ENCODE results near the gene PLCL2. TPM values are rescaled to one million over a fixed set of nuclear protein-coding genes. Genes with fewer than 3 reads are reported as not detected.

The PLCL2 gene
- total RNA-seq, 1 donor from 2014 or later, result 1.6 TPM

GRCh38 chr3:16869261-16870005 lies 15.3 kb upstream of the PLCL2 start:
- Histone ChIP-seq H3K4me3 (ENCODE audit: low read depth, low read length) (no peak overlapping the region), H3K27me3 (ENCODE audit: control insufficient read depth, insufficient read depth, low read length) (peaks cover 4% of the 10 kb centered on the region), H3K36me3 (ENCODE audit: control insufficient read depth, insufficient read depth, low read length) (no peaks in the 10 kb centered on the region)
- no peak for TF ChIP-seq CTCF (IDR thresholded peaks at IDR 0.05; ENCODE audit: insufficient read depth, low read length, severe bottlenecking)
- FAIRE-seq (no peak), DNase-seq (ENCODE audit: low read depth) (no peak)

- Histone ChIP-seq H3K27me3 (ENCODE audit: control insufficient read depth, insufficient read depth, low read length) (no peaks in the 10 kb centered on the region), H3K4me3 (ENCODE audit: low read depth, low read length) (no peak overlapping the region), H3K36me3 (ENCODE audit: control insufficient read depth, insufficient read depth, low read length) (no peaks in the 10 kb centered on the region)
- DNase-seq (ENCODE audit: low read depth) (peak; percentile 41), FAIRE-seq (no peak)
- no peak for TF ChIP-seq CTCF (IDR thresholded peaks at IDR 0.05; ENCODE audit: insufficient read depth, low read length, severe bottlenecking)
Observed at GRCh38 chr3:16871915-16872842, 12.6 kb upstream of the PLCL2 start.

- DNase-seq (ENCODE audit: low read depth) (no peak), FAIRE-seq (no peak)
- Histone ChIP-seq H3K4me3 (ENCODE audit: low read depth, low read length) (no peak overlapping the region), H3K27me3 (ENCODE audit: control insufficient read depth, insufficient read depth, low read length) (no peaks in the 10 kb centered on the region), H3K36me3 (ENCODE audit: control insufficient read depth, insufficient read depth, low read length) (no peaks in the 10 kb centered on the region)
- no peak for TF ChIP-seq CTCF (IDR thresholded peaks at IDR 0.05; ENCODE audit: insufficient read depth, low read length, severe bottlenecking)
Observed at GRCh38 chr3:16873872-16874271, 10.9 kb upstream of the PLCL2 start.

- no peak for TF ChIP-seq CTCF (IDR thresholded peaks at IDR 0.05; ENCODE audit: insufficient read depth, low read length, severe bottlenecking)
- Histone ChIP-seq H3K27me3 (ENCODE audit: control insufficient read depth, insufficient read depth, low read length) (no peaks in the 10 kb centered on the region), H3K36me3 (ENCODE audit: control insufficient read depth, insufficient read depth, low read length) (no peaks in the 10 kb centered on the region), H3K4me3 (ENCODE audit: low read depth, low read length) (no peak overlapping the region)
- no peak for FAIRE-seq
- no peak for DNase-seq (ENCODE audit: low read depth)
Observed at GRCh38 chr3:16875876-16876550, 8.7 kb upstream of the PLCL2 start.

GRCh38 chr3:16877505-16877904 lies 7.2 kb upstream of the PLCL2 start:
- H3K36me3 ChIP-seq (ENCODE audit: control insufficient read depth, insufficient read depth, low read length), result no peaks in the 10 kb centered on the region
- no peaks in the 10 kb centered on the region for H3K27me3 ChIP-seq (ENCODE audit: control insufficient read depth, insufficient read depth, low read length)
- no peak for TF ChIP-seq CTCF (IDR thresholded peaks at IDR 0.05; ENCODE audit: insufficient read depth, low read length, severe bottlenecking)
- no peak for DNase-seq (ENCODE audit: low read depth)
- H3K4me3 ChIP-seq (ENCODE audit: low read depth, low read length), result no peak overlapping the region
- FAIRE-seq, result no peak

All from bronchial epithelial cell (primary cell).